HG02885 (cell line): ENCODE data around the gene SYNPO2L.
A peak's percentile ranks its signal among the peaks of the same experiment; 100 is the strongest.
"Not testable (repeated sequence)": the region's sequence is repeated elsewhere in the genome, so short reads cannot be mapped to it uniquely, and the experiment has no call there.

Source experiments
- ATAC-seq: cut with Tn5 transposase; IDR thresholded peaks from one replicate; pipeline ENCODE4 v1.9.1; 2021; ENCODE audit warnings: mild to moderate bottlenecking; ENCODE audit not compliant: unreplicated experiment, poor library complexity

SYNPO2L gene

GRCh38 chr10:73625004-73625883, 30.6 kb downstream of the SYNPO2L start:
- peak; percentile 39 for ATAC-seq

- ATAC-seq: no peak
These were observed 32.8 kb downstream of the SYNPO2L start for GRCh38 chr10:73623056-73623455.

GRCh38 chr10:73620974-73621373, 34.9 kb downstream of the SYNPO2L start:
- not testable (repeated sequence) for ATAC-seq

GRCh38 chr10:73617143-73617542, 38.7 kb downstream of the SYNPO2L start:
- ATAC-seq: not testable (repeated sequence)

- ATAC-seq: no peak
These were observed 41.1 kb downstream of the SYNPO2L start for GRCh38 chr10:73614720-73615119.

GRCh38 chr10:73609116-73609515, 46.7 kb downstream of the SYNPO2L start:
- ATAC-seq: no peak

- no peak for ATAC-seq
These were observed 54.3 kb downstream of the SYNPO2L start for GRCh38 chr10:73601486-73601921.

GRCh38 chr10:73597346-73597745, 58.5 kb downstream of the SYNPO2L start:
- ATAC-seq: no peak
